ENCODE results near the gene FREM1.

The FREM1 gene

GRCh38 chr9:14819183-14819582 is 91.0 kb downstream of the FREM1 start:
- no peaks in the 10 kb centered on the region for H3K27me3 ChIP-seq (ENCODE audit: insufficient read depth, poor library complexity, severe bottlenecking)
- no peaks in the 10 kb centered on the region for H3K9me3 ChIP-seq (ENCODE audit: severe bottlenecking)
- ATAC-seq (ENCODE audit: low read depth) (no peak), DNase-seq (ENCODE audit: low spot score) (no peak)
- H3K4me1 ChIP-seq (ENCODE audit: insufficient read depth, poor library complexity, severe bottlenecking) = no peaks in the 10 kb centered on the region
- H3K4me3 ChIP-seq (ENCODE audit: severe bottlenecking) = no peak overlapping the region
- TF ChIP-seq CTCF (IDR thresholded peaks at IDR 0.05; ENCODE audit: poor library complexity, severe bottlenecking) = no peak
- H3K36me3 ChIP-seq (ENCODE audit: low read depth) = no peaks in the 10 kb centered on the region
- H3K27ac ChIP-seq (ENCODE audit: poor library complexity, severe bottlenecking) = no peak overlapping the region

GRCh38 chr9:14814249-14814628 is 96.0 kb downstream of the FREM1 start:
- ATAC-seq (ENCODE audit: low read depth) (no peak), DNase-seq (ENCODE audit: low spot score) (no peak)
- no peaks in the 10 kb centered on the region for H3K27me3 ChIP-seq (ENCODE audit: insufficient read depth, poor library complexity, severe bottlenecking)
- H3K9me3 ChIP-seq (ENCODE audit: severe bottlenecking) = no peaks in the 10 kb centered on the region
- H3K4me3 ChIP-seq (ENCODE audit: severe bottlenecking) = no peak overlapping the region
- TF ChIP-seq CTCF (IDR thresholded peaks at IDR 0.05; ENCODE audit: poor library complexity, severe bottlenecking) = no peak
- no peak overlapping the region for H3K27ac ChIP-seq (ENCODE audit: poor library complexity, severe bottlenecking)
- no peaks in the 10 kb centered on the region for H3K36me3 ChIP-seq (ENCODE audit: low read depth)
- H3K4me1 ChIP-seq (ENCODE audit: insufficient read depth, poor library complexity, severe bottlenecking) = no peaks in the 10 kb centered on the region

- TF ChIP-seq CTCF (IDR thresholded peaks at IDR 0.05; ENCODE audit: poor library complexity, severe bottlenecking) = no peak
- DNase-seq (ENCODE audit: low spot score) = no peak
- no peak overlapping the region for H3K27ac ChIP-seq (ENCODE audit: poor library complexity, severe bottlenecking)
- H3K27me3 ChIP-seq (ENCODE audit: insufficient read depth, poor library complexity, severe bottlenecking) = no peaks in the 10 kb centered on the region
- no peaks in the 10 kb centered on the region for H3K4me1 ChIP-seq (ENCODE audit: insufficient read depth, poor library complexity, severe bottlenecking)
- no peak overlapping the region for H3K4me3 ChIP-seq (ENCODE audit: severe bottlenecking)
- H3K36me3 ChIP-seq (ENCODE audit: low read depth) = no peaks in the 10 kb centered on the region
- H3K9me3 ChIP-seq (ENCODE audit: severe bottlenecking) = no peaks in the 10 kb centered on the region
- no peak for ATAC-seq (ENCODE audit: low read depth)
These were observed 96.6 kb downstream of the FREM1 start for GRCh38 chr9:14813336-14814248.

- Histone ChIP-seq H3K4me1 (ENCODE audit: insufficient read depth, poor library complexity, severe bottlenecking) (no peaks in the 10 kb centered on the region), H3K36me3 (ENCODE audit: low read depth) (no peaks in the 10 kb centered on the region), H3K9me3 (ENCODE audit: severe bottlenecking) (no peaks in the 10 kb centered on the region), H3K4me3 (ENCODE audit: severe bottlenecking) (no peak overlapping the region), H3K27me3 (ENCODE audit: insufficient read depth, poor library complexity, severe bottlenecking) (no peaks in the 10 kb centered on the region), H3K27ac (ENCODE audit: poor library complexity, severe bottlenecking) (no peak overlapping the region)
- ATAC-seq (ENCODE audit: low read depth) (no peak), DNase-seq (ENCODE audit: low spot score) (no peak)
- TF ChIP-seq CTCF (IDR thresholded peaks at IDR 0.05; ENCODE audit: poor library complexity, severe bottlenecking) = no peak
These were observed 97.4 kb downstream of the FREM1 start for GRCh38 chr9:14812806-14813205.

GRCh38 chr9:14811844-14812243 is 98.4 kb downstream of the FREM1 start:
- Histone ChIP-seq H3K36me3 (ENCODE audit: low read depth) (no peaks in the 10 kb centered on the region), H3K27ac (ENCODE audit: poor library complexity, severe bottlenecking) (no peak overlapping the region), H3K4me1 (ENCODE audit: insufficient read depth, poor library complexity, severe bottlenecking) (no peaks in the 10 kb centered on the region), H3K4me3 (ENCODE audit: severe bottlenecking) (no peak overlapping the region), H3K27me3 (ENCODE audit: insufficient read depth, poor library complexity, severe bottlenecking) (no peaks in the 10 kb centered on the region), H3K9me3 (ENCODE audit: severe bottlenecking) (no peaks in the 10 kb centered on the region)
- DNase-seq (ENCODE audit: low spot score) (no peak), ATAC-seq (ENCODE audit: low read depth) (peak; percentile 51; the same call in 1 of the 3 replicates)
- no peak for TF ChIP-seq CTCF (IDR thresholded peaks at IDR 0.05; ENCODE audit: poor library complexity, severe bottlenecking)

Measured in RWPE2 (cell line).